ENCODE data around the gene CLIP2. TPM values are rescaled to one million over a fixed set of nuclear protein-coding genes. Genes with fewer than 3 reads are reported as not detected.
"Not testable (repeated sequence)": the region's sequence is repeated elsewhere in the genome, so short reads cannot be mapped to it uniquely, and the experiment has no call there.

Gene CLIP2
- total RNA-seq, 1 donor from 2014 or later, result 61.7 TPM

- DNase-seq (no peak), ATAC-seq (ENCODE audit: low read depth) (no peak)
- H3K27ac Mint-ChIP-seq, result no peak overlapping the region
- peaks cover 18% of the 10 kb centered on the region for H3K4me1 Mint-ChIP-seq
- no peaks in the 10 kb centered on the region for H3K9me3 Mint-ChIP-seq
- no peaks in the 10 kb centered on the region for H3K27me3 Mint-ChIP-seq
- peaks cover 35% of the 10 kb centered on the region for H3K36me3 Mint-ChIP-seq (ENCODE audit: low read depth)
- CTCF ChIA-PET, result no interaction called here
- POLR2A ChIA-PET, result no interaction called here
- TF ChIP-seq, protein P1, sequence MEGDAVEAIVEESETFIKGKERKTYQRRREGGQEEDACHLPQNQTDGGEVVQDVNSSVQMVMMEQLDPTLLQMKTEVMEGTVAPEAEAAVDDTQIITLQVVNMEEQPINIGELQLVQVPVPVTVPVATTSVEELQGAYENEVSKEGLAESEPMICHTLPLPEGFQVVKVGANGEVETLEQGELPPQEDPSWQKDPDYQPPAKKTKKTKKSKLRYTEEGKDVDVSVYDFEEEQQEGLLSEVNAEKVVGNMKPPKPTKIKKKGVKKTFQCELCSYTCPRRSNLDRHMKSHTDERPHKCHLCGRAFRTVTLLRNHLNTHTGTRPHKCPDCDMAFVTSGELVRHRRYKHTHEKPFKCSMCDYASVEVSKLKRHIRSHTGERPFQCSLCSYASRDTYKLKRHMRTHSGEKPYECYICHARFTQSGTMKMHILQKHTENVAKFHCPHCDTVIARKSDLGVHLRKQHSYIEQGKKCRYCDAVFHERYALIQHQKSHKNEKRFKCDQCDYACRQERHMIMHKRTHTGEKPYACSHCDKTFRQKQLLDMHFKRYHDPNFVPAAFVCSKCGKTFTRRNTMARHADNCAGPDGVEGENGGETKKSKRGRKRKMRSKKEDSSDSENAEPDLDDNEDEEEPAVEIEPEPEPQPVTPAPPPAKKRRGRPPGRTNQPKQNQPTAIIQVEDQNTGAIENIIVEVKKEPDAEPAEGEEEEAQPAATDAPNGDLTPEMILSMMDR (IDR thresholded peaks at IDR 0.05), result no peak
- H3K4me3 Mint-ChIP-seq, result no peak overlapping the region
- intact Hi-C loops (cut with micrococcal nuclease), result no loop called here
Observed at GRCh38 chr7:74318043-74318442, 28.8 kb downstream of the CLIP2 start.

- Mint-ChIP-seq H3K36me3 (ENCODE audit: low read depth) (peaks cover 41% of the 10 kb centered on the region), H3K4me1 (peaks cover 16% of the 10 kb centered on the region), H3K27me3 (no peaks in the 10 kb centered on the region), H3K9me3 (no peaks in the 10 kb centered on the region), H3K4me3 (no peak overlapping the region), H3K27ac (no peak overlapping the region)
- intact Hi-C loops (cut with micrococcal nuclease), result no loop called here
- TF ChIP-seq, protein P1 (IDR thresholded peaks at IDR 0.05), result no peak
- CTCF ChIA-PET, result no interaction called here
- DNase-seq, result no peak
- ATAC-seq (ENCODE audit: low read depth), result no peak
- POLR2A ChIA-PET, result no interaction called here
Observed at GRCh38 chr7:74320645-74321221, 31.5 kb downstream of the CLIP2 start.

GRCh38 chr7:74322892-74323291, 33.7 kb downstream of the CLIP2 start:
- H3K4me3 Mint-ChIP-seq; H3K9me3 Mint-ChIP-seq; H3K27me3 Mint-ChIP-seq; DNase-seq; CTCF ChIA-PET; ATAC-seq (ENCODE audit: low read depth); intact Hi-C loops (cut with micrococcal nuclease); H3K27ac Mint-ChIP-seq; POLR2A ChIA-PET: not testable (repeated sequence)
- H3K4me1 Mint-ChIP-seq, result peaks cover 12% of the 10 kb centered on the region
- peaks cover 37% of the 10 kb centered on the region for H3K36me3 Mint-ChIP-seq (ENCODE audit: low read depth)

DNA sequence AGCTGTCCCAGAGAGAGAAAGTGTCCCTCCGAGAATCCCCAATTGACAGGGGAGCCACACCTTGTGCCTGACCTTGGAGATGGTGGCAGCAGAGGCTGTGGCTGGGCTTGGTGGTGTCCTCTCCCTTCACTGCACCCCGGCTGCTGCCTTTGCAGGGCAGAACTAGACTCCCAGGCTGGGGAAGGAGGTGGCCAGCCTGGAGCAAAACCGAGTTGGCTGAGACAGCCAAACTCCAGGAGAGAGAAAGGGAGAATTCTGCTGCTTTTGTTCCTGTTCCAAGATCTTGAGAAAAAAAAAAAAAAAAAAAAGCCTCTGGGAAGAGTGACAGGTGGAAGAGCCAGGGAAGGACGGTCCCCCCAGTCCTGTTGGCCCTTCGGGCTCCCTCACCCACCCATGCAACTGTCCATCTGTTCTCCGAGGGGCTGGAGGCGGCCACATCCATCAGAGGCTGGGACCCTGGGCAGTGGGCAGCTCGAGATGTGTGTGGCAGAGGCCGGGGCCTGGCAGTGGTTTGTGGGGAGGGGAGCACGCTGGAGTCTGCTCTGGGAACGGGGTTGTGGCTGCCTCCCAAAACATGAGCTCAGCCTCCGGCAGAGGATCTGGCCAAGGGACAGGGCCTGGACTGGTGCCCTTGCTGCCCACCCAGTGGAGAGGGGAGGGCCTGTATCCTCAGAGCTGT, 35.5 kb downstream of the CLIP2 start:
- TF ChIP-seq, protein P1 (IDR thresholded peaks at IDR 0.05), result no peak
- DNase-seq, result no peak
- Mint-ChIP-seq H3K4me1 (peaks cover 9% of the 10 kb centered on the region), H3K27ac (no peak overlapping the region), H3K9me3 (no peaks in the 10 kb centered on the region), H3K4me3 (no peak overlapping the region), H3K27me3 (no peaks in the 10 kb centered on the region), H3K36me3 (ENCODE audit: low read depth) (peaks cover 29% of the 10 kb centered on the region)
- no peak for ATAC-seq (ENCODE audit: low read depth)
- ChIA-PET CTCF (no interaction called here), POLR2A (no interaction called here)
- intact Hi-C loops (cut with micrococcal nuclease), result no loop called here

DNA sequence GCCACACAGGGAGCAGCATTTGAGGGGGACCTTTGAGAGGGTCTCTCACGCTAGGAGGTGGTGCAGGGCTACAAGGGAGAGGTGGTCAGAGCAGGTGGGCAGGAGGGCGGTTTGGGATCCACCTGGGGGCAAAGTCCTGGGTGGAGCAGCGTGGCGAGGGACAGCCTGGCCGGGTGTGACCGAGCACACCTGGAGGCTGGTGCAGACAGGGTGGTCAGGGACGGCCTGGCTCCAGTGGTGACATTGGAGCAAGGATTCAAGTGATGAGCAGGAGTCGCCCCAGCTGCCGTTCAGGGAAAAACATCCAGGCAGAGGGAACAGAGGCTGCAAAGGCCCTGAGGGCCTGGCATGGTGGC, 36.0 kb downstream of the CLIP2 start:
- no peak for ATAC-seq (ENCODE audit: low read depth)
- POLR2A ChIA-PET, result no interaction called here
- peaks cover 27% of the 10 kb centered on the region for H3K36me3 Mint-ChIP-seq (ENCODE audit: low read depth)
- peaks cover 7% of the 10 kb centered on the region for H3K4me1 Mint-ChIP-seq
- H3K9me3 Mint-ChIP-seq, result no peaks in the 10 kb centered on the region
- CTCF ChIA-PET, result no interaction called here
- no peak overlapping the region for H3K27ac Mint-ChIP-seq
- TF ChIP-seq, protein P1 (IDR thresholded peaks at IDR 0.05), result no peak
- no peak overlapping the region for H3K4me3 Mint-ChIP-seq
- no peak for DNase-seq
- no peaks in the 10 kb centered on the region for H3K27me3 Mint-ChIP-seq
- intact Hi-C loops (cut with micrococcal nuclease), result no loop called here

DNA sequence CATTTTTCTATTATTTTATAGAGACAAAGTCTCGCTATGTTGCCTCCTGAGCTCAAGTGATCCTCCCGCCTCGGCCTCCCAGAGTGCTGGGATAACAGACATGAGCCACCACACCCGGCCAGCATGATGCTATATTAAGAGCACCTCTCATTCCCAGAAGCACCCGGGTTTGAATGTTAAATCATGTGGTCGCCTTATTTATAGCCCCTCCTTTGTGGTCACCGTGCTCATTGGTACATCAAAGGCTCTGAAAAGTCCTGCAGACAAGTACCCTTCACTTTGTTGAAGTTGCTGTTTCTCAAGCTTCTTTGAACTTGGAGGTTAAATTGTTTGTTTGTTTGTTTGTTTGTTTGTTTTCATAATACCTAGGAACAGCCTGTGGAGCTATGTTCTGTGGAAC, 40.0 kb downstream of the CLIP2 start:
- H3K4me3 Mint-ChIP-seq, result no peak overlapping the region
- no peaks in the 10 kb centered on the region for H3K27me3 Mint-ChIP-seq
- ChIA-PET CTCF (no interaction called here), POLR2A (no interaction called here)
- H3K27ac Mint-ChIP-seq, result no peak overlapping the region
- no peaks in the 10 kb centered on the region for H3K9me3 Mint-ChIP-seq
- H3K36me3 Mint-ChIP-seq (ENCODE audit: low read depth), result peaks cover 25% of the 10 kb centered on the region
- H3K4me1 Mint-ChIP-seq, result peaks cover 2% of the 10 kb centered on the region
- no peak for ATAC-seq (ENCODE audit: low read depth)
- DNase-seq, result no peak
- TF ChIP-seq, protein P1 (IDR thresholded peaks at IDR 0.05), result no peak
- intact Hi-C loops (cut with micrococcal nuclease), result no loop called here

All from activated B cell treated with CpG ODN at 0.5 μM for 24 hours (primary cell).